ENCODE measurements around the gene CDK1. TPM values are rescaled to one million over a fixed set of nuclear protein-coding genes. Genes with fewer than 3 reads are reported as not detected.
A peak's percentile ranks its signal among the peaks of the same experiment; 100 is the strongest.

CDK1 gene
- total and polyA plus RNA-seq, 2 experiments from 2014 or later, result 34.0 to 65.3 TPM

DNA sequence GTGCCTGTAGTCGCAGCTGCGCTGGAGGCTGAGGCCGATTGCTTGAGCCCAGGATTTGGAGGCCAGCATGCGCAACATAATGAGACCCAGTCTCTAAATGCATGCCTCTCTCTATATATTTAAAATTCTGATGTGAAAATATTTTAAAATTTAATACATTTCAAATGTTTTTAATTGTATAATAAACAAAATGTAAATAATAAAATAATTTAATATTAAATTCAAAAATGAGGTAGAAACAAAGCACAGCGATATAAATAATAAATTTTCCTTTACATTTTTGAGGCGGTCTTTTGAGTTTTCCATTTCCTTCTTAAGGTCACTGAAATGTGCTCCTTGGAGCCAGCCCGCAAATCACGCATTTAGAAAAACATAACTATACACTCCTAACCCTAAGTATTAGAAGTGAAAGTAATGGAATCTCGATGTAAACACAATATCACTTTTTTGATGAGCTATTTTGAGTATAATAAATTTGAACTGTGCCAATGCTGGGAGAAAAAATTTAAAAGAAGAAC is 523 bp upstream of the CDK1 start:
- TF ChIP-seq, protein P1, sequence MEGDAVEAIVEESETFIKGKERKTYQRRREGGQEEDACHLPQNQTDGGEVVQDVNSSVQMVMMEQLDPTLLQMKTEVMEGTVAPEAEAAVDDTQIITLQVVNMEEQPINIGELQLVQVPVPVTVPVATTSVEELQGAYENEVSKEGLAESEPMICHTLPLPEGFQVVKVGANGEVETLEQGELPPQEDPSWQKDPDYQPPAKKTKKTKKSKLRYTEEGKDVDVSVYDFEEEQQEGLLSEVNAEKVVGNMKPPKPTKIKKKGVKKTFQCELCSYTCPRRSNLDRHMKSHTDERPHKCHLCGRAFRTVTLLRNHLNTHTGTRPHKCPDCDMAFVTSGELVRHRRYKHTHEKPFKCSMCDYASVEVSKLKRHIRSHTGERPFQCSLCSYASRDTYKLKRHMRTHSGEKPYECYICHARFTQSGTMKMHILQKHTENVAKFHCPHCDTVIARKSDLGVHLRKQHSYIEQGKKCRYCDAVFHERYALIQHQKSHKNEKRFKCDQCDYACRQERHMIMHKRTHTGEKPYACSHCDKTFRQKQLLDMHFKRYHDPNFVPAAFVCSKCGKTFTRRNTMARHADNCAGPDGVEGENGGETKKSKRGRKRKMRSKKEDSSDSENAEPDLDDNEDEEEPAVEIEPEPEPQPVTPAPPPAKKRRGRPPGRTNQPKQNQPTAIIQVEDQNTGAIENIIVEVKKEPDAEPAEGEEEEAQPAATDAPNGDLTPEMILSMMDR (IDR thresholded peaks at IDR 0.05; ENCODE audit: low read depth, low read length), result no peak
- no peaks in the 10 kb centered on the region for H3K36me3 ChIP-seq
- H3K4me3 ChIP-seq, result peak overlapping the region; percentile 31
- H3K27ac ChIP-seq, result no peak overlapping the region
- peaks cover 38% of the 10 kb centered on the region for H3K4me1 ChIP-seq (ENCODE audit: low read depth)
- H3K27me3 ChIP-seq, result no peaks in the 10 kb centered on the region
- DNase-seq (ENCODE audit: low read depth in 1 of 2, low spot score in 1 of 2), result no peak
- no peaks in the 10 kb centered on the region for H3K9me3 ChIP-seq (ENCODE audit: low read depth)

DNA sequence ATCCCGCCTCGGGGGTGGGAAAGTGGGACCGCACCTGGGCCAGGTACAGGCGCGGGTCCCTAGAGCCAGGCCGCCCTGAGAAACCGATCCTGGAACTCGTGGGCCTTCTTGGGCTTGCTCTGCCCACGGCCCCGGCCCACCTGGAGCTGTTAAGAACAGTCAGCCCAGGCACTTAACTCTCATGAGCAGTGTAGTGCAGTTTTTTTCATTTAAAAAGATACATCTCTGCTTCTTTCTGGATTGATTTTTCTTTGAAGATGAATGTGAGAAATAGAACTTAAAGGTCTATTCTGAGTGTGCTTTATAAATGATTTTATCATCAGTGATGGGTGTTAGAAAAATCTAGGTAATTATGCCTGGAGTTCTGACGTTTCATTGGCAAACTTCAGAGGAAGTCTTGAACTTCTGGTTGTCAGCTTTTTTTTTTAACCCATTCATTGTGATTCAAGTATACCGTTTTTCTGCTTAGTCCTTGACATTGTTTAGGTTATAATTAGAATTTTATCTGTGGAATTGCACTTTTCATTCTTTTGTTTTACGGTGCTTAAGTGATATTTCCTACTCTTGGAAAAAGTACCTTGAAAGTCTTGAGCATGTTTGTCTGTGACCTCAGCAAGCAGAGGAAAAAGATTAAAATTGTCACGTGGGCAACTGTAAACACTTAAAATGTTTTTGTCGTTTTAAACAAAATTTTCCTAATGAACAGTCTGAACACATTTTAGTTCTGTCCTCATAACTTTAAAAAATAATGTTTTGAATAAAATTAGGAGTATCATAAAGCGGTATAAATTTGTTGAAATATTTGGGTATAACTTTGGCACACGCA is 906 bp downstream of the CDK1 start:
- peak overlapping the region; percentile 77 for H3K4me3 ChIP-seq
- TF ChIP-seq, protein P1 (IDR thresholded peaks at IDR 0.05; ENCODE audit: low read depth, low read length), result no peak
- H3K27ac ChIP-seq, result peak overlapping the region; percentile 86
- H3K36me3 ChIP-seq, result no peaks in the 10 kb centered on the region
- no peaks in the 10 kb centered on the region for H3K9me3 ChIP-seq (ENCODE audit: low read depth)
- no peaks in the 10 kb centered on the region for H3K27me3 ChIP-seq
- DNase-seq (ENCODE audit: low read depth in 1 of 2, low spot score in 1 of 2), result peak in 1 of 2 donors; percentile 38
- H3K4me1 ChIP-seq (ENCODE audit: low read depth), result peaks cover 38% of the 10 kb centered on the region

DNA sequence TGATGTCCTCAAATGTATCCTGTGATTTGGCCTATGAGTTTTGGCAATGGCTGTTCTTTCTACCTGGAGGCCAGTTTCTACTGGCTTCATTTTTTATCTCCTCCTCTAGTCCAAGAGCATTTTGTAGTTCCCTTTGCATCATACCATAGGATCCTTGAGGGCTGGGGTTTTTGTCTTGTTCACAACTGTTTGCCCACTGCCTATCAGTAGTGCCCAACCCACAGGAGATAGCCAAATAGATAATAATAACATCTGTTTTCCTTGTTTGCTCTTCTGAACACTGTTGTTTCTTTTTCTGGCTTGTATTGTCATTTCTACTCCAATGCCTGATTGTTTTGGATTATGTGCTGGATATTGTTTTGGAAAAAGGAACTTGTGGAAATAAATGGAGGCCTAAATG is 3.4 kb downstream of the CDK1 start:
- Histone ChIP-seq H3K36me3 (no peaks in the 10 kb centered on the region), H3K4me3 (no peak overlapping the region), H3K9me3 (ENCODE audit: low read depth) (no peaks in the 10 kb centered on the region), H3K4me1 (ENCODE audit: low read depth) (peaks cover 38% of the 10 kb centered on the region), H3K27me3 (no peaks in the 10 kb centered on the region), H3K27ac (no peak overlapping the region)
- no peak for DNase-seq (ENCODE audit: low read depth in 1 of 2, low spot score in 1 of 2)
- TF ChIP-seq, protein P1 (IDR thresholded peaks at IDR 0.05; ENCODE audit: low read depth, low read length), result no peak

DNA sequence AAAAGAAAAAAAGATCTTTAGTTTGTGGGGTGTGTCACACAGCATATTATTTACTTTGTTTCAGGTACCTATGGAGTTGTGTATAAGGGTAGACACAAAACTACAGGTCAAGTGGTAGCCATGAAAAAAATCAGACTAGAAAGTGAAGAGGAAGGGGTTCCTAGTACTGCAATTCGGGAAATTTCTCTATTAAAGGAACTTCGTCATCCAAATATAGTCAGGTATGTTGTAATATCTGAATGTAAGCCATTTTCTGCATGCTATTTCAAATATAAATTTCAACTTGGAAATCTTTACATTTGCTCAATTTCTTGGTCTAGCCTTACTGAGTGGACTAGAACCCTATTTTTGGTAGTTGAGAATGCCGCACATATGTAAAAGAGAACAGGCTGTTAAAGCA is 6.4 kb downstream of the CDK1 start:
- no peaks in the 10 kb centered on the region for H3K36me3 ChIP-seq
- no peak overlapping the region for H3K27ac ChIP-seq
- no peaks in the 10 kb centered on the region for H3K27me3 ChIP-seq
- TF ChIP-seq, protein P1 (IDR thresholded peaks at IDR 0.05; ENCODE audit: low read depth, low read length), result no peak
- no peak overlapping the region for H3K4me3 ChIP-seq
- DNase-seq (ENCODE audit: low read depth in 1 of 2, low spot score in 1 of 2), result no peak
- no peaks in the 10 kb centered on the region for H3K9me3 ChIP-seq (ENCODE audit: low read depth)
- peaks cover 31% of the 10 kb centered on the region for H3K4me1 ChIP-seq (ENCODE audit: low read depth)

DNA sequence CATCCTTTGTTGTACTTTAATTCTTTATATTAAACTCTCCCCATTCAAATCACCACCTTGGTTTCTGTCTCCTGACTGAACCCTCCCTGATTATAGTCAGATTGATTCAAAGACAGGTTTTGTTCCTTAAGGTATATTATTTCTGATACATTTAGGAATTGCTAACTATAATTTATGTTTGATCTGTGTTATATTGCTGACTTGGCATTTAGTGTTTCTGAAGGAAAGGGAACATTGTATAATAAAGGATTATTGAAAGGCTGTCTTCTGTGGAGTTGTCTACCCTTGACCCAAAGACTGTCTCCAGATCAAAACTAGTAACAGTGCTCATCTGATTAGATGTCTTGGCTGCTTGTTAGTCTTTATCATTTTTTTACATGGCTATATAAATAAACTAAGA is 10.3 kb downstream of the CDK1 start:
- no peaks in the 10 kb centered on the region for H3K9me3 ChIP-seq (ENCODE audit: low read depth)
- H3K4me1 ChIP-seq (ENCODE audit: low read depth), result no peaks in the 10 kb centered on the region
- no peak overlapping the region for H3K4me3 ChIP-seq
- H3K27ac ChIP-seq, result no peak overlapping the region
- no peaks in the 10 kb centered on the region for H3K36me3 ChIP-seq
- TF ChIP-seq, protein P1 (IDR thresholded peaks at IDR 0.05; ENCODE audit: low read depth, low read length), result no peak
- DNase-seq (ENCODE audit: low read depth in 1 of 2, low spot score in 1 of 2), result no peak
- no peaks in the 10 kb centered on the region for H3K27me3 ChIP-seq

All from cardiac muscle cell (in vitro differentiated cells and primary cell).